ENCODE data around the gene ADAMTS15. TPM values are rescaled to one million over a fixed set of nuclear protein-coding genes. Genes with fewer than 3 reads are reported as not detected.

Gene ADAMTS15
- total RNA-seq, 6 donors from 2014 or later, result 2.5 to 23.0 (median 7.2) TPM

- 26 to 52% methylated on average over 5 to 10 of the region's 10 CpGs for WGBS, 2 donors
- H3K9me3 ChIP-seq, result no peaks in the 10 kb centered on the region
- peaks cover 0 to 9% (median 5%) of the 10 kb centered on the region in 4 donors for H3K36me3 ChIP-seq
- peaks cover 3 to 28% (median 8%) of the 10 kb centered on the region in 4 donors for H3K4me1 ChIP-seq
- peak overlapping the region; percentile 23 to 66 (median 60) for H3K27ac ChIP-seq
- no peaks in the 10 kb centered on the region for H3K27me3 ChIP-seq
- no peak overlapping the region for H3K4me3 ChIP-seq
- peak in 1 of 2 donors; percentile 81 for DNase-seq
- ATAC-seq (ENCODE audit: low FRiP score in 2 of 2), result peak; percentile 70 to 82
- peak; percentile 60 to 71 for TF ChIP-seq POLR2AphosphoS5 (IDR thresholded peaks at IDR 0.05)
- peak in 1 of 4 donors; percentile 43 for TF ChIP-seq EP300 (IDR thresholded peaks at IDR 0.05)
- TF ChIP-seq CTCF (IDR thresholded peaks at IDR 0.05), result no peak
Measured at GRCh38 chr11:130478204-130478701, 29.8 kb downstream of the ADAMTS15 start.

GRCh38 chr11:130478881-130479280, 30.4 kb downstream of the ADAMTS15 start:
- DNase-seq (no peak), ATAC-seq (ENCODE audit: low FRiP score in 2 of 2) (peak in 1 of 2 donors; percentile 11)
- peaks cover 3 to 28% (median 8%) of the 10 kb centered on the region in 4 donors for H3K4me1 ChIP-seq
- H3K27ac ChIP-seq, result peak overlapping the region; percentile 23 to 66 (median 60)
- H3K9me3 ChIP-seq, result no peaks in the 10 kb centered on the region
- WGBS, 2 donors, result 68 to 69% methylated on average over 4 of the region's 4 CpGs
- H3K27me3 ChIP-seq, result no peaks in the 10 kb centered on the region
- peaks cover 0 to 3% (median under 1%) of the 10 kb centered on the region in 4 donors for H3K36me3 ChIP-seq
- TF ChIP-seq CTCF (IDR thresholded peaks at IDR 0.05), result no peak
- TF ChIP-seq POLR2AphosphoS5 (IDR thresholded peaks at IDR 0.05), result no peak
- no peak for TF ChIP-seq POLR2A (IDR thresholded peaks at IDR 0.05)
- TF ChIP-seq EP300 (IDR thresholded peaks at IDR 0.05), result no peak
- no peak overlapping the region for H3K4me3 ChIP-seq

- TF ChIP-seq POLR2AphosphoS5 (IDR thresholded peaks at IDR 0.05) (no peak), CTCF (IDR thresholded peaks at IDR 0.05) (no peak), EP300 (IDR thresholded peaks at IDR 0.05) (no peak), POLR2A (IDR thresholded peaks at IDR 0.05) (no peak)
Measured at GRCh38 chr11:130480186-130480585, 31.7 kb downstream of the ADAMTS15 start.

GRCh38 chr11:130480711-130481140, 32.3 kb downstream of the ADAMTS15 start:
- DNase-seq (no peak), ATAC-seq (ENCODE audit: low FRiP score in 2 of 2) (no peak)
- H3K27ac ChIP-seq, result no peak overlapping the region
- H3K4me3 ChIP-seq, result no peak overlapping the region
- no peaks in the 10 kb centered on the region for H3K27me3 ChIP-seq
- no peaks in the 10 kb centered on the region for H3K36me3 ChIP-seq
- peaks cover 3 to 28% (median 8%) of the 10 kb centered on the region in 4 donors for H3K4me1 ChIP-seq
- H3K9me3 ChIP-seq, result no peaks in the 10 kb centered on the region
- WGBS, 2 donors, result 35 to 37% methylated on average over 5 of the region's 5 CpGs
- no peak for TF ChIP-seq POLR2AphosphoS5 (IDR thresholded peaks at IDR 0.05)
- TF ChIP-seq POLR2A (IDR thresholded peaks at IDR 0.05), result no peak
- no peak for TF ChIP-seq CTCF (IDR thresholded peaks at IDR 0.05)
- TF ChIP-seq EP300 (IDR thresholded peaks at IDR 0.05), result no peak

More at GRCh38 chr11:130480186-130480585, 31.7 kb downstream of the ADAMTS15 start:
- no peaks in the 10 kb centered on the region for H3K27me3 ChIP-seq
- H3K27ac ChIP-seq, result no peak overlapping the region
- H3K36me3 ChIP-seq, result no peaks in the 10 kb centered on the region
- 56 to 71% methylated on average over 5 of the region's 5 CpGs for WGBS, 2 donors
- ATAC-seq (ENCODE audit: low FRiP score in 2 of 2) (no peak), DNase-seq (no peak)
- no peaks in the 10 kb centered on the region for H3K9me3 ChIP-seq
- no peak overlapping the region for H3K4me3 ChIP-seq
- peaks cover 3 to 28% (median 8%) of the 10 kb centered on the region in 4 donors for H3K4me1 ChIP-seq

GRCh38 chr11:130483124-130483523, 34.7 kb downstream of the ADAMTS15 start:
- Histone ChIP-seq H3K4me3 (no peak overlapping the region), H3K9me3 (no peaks in the 10 kb centered on the region), H3K27ac (peak overlapping the region in 1 of 4 donors; percentile 40), H3K36me3 (no peaks in the 10 kb centered on the region), H3K27me3 (no peaks in the 10 kb centered on the region), H3K4me1 (peaks cover 3 to 22% (median 8%) of the 10 kb centered on the region in 4 donors)
- TF ChIP-seq POLR2A (IDR thresholded peaks at IDR 0.05), result no peak
- TF ChIP-seq POLR2AphosphoS5 (IDR thresholded peaks at IDR 0.05), result no peak
- TF ChIP-seq CTCF (IDR thresholded peaks at IDR 0.05), result no peak
- TF ChIP-seq EP300 (IDR thresholded peaks at IDR 0.05), result no peak
- ATAC-seq (ENCODE audit: low FRiP score in 2 of 2) (no peak), DNase-seq (no peak)
- WGBS, 2 donors, result 84 to 87% methylated on average over 5 of the region's 5 CpGs

Measured in upper lobe of left lung (tissue), 6 donors.